Peyer's patch (tissue), 4 donors: ENCODE data around the gene LRRC28. TPM values are rescaled to one million over a fixed set of nuclear protein-coding genes. Genes with fewer than 3 reads are reported as not detected.

ENCODE experiments used
- DNase-seq, 3 donors: peaks; one replicate each; pipeline ENCODE4 v3.0.0-alpha.2; 2017 to 2019
- H3K27ac ChIP-seq, 4 donors: fragments of 200-600 bp; sonication (generic); one replicate each; pipeline ENCODE4 v1.5.1; 2016 to 2019
- H3K27me3 ChIP-seq, 2 donors: fragments of 200-600 bp; sonication (generic); one replicate each; pipeline ENCODE4 v1.5.1; 2019
- H3K36me3 ChIP-seq, 3 donors: fragments of 200-600 bp; sonication (generic); one replicate each; pipeline ENCODE4 v1.5.1; 2016 to 2019
- H3K4me1 ChIP-seq, 4 donors: fragments of 200-600 bp; sonication (generic); one replicate each; pipeline ENCODE4 v1.5.1; 2016 to 2019
- H3K4me3 ChIP-seq, 4 donors: fragments of 200-600 bp; sonication (generic); 1 replicate in 3 of 4; 2 replicates in 1 of 4; pipeline ENCODE4 v1.5.1; 2016 to 2019; ENCODE audit warnings: mild to moderate bottlenecking in 1 of 4
- H3K9me3 ChIP-seq, 4 donors: fragments of 200-600 bp; sonication (generic); one replicate each; pipeline ENCODE4 v1.5.1; 2016 to 2019; ENCODE audit warnings: mild to moderate bottlenecking in 1 of 4
- POLR2A ChIP-seq, 2 donors: fragments of 450-650 bp; IDR thresholded peaks; one replicate each; pipeline ENCODE4 v1.5.1; 2017; ENCODE audit warnings: antibody characterized with exemption in 2 of 2, mild to moderate bottlenecking in 2 of 2, moderate library complexity in 2 of 2
- total RNA-seq, 4 donors: library from RNA; depleted of rRNA; stranded (reverse); fragments of >200 nt; gene quantifications; one replicate each; pipeline ENCODE4 v1.1.0, GENCODE V29; 2016
- TF ChIP-seq, protein P1 (sequence below), 6 experiments: fragments of 450-650 bp in 4 of 6; fragments of 200-600 bp in 2 of 6; sonication (generic) in 1 of 6; IDR thresholded peaks; one replicate each; pipeline ENCODE4 v1.5.1; 2017 to 2019; ENCODE audit warnings: antibody characterized with exemption in 6 of 6, mild to moderate bottlenecking in 3 of 6, moderate library complexity in 1 of 6

Gene LRRC28
- total RNA-seq, 4 donors from 2014 or later: 62.7 to 197 (median 157) TPM

DNA sequence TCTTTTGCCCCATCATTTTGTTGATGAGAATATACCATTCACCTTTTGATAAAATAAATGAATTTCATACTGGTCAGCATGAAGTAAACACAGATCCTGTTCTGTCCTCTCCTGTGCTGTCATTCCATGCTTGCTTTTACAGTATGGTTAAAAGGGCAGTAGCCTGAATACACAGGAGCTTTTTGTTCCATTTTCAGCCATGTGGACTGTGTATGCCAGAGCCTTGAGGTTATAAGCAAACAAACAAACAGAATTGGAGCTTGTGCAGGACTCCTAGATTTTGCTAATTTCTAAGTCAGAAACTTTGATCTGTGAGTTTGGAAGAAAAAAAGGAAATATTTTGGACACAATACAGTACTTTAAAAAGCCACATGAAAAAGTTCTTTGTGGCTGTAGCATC is 91.9 kb downstream of the LRRC28 start:
- Histone ChIP-seq H3K36me3 (peaks cover 0 to 6% (median 0%) of the 10 kb centered on the region in 3 donors), H3K4me1 (no peaks in the 10 kb centered on the region), H3K9me3 (no peaks in the 10 kb centered on the region), H3K27ac (no peak overlapping the region), H3K27me3 (no peaks in the 10 kb centered on the region), H3K4me3 (no peak overlapping the region)
- no peak for DNase-seq
- TF ChIP-seq, protein P1, sequence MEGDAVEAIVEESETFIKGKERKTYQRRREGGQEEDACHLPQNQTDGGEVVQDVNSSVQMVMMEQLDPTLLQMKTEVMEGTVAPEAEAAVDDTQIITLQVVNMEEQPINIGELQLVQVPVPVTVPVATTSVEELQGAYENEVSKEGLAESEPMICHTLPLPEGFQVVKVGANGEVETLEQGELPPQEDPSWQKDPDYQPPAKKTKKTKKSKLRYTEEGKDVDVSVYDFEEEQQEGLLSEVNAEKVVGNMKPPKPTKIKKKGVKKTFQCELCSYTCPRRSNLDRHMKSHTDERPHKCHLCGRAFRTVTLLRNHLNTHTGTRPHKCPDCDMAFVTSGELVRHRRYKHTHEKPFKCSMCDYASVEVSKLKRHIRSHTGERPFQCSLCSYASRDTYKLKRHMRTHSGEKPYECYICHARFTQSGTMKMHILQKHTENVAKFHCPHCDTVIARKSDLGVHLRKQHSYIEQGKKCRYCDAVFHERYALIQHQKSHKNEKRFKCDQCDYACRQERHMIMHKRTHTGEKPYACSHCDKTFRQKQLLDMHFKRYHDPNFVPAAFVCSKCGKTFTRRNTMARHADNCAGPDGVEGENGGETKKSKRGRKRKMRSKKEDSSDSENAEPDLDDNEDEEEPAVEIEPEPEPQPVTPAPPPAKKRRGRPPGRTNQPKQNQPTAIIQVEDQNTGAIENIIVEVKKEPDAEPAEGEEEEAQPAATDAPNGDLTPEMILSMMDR (IDR thresholded peaks at IDR 0.05): no peak
- TF ChIP-seq POLR2A (IDR thresholded peaks at IDR 0.05): no peak

DNA sequence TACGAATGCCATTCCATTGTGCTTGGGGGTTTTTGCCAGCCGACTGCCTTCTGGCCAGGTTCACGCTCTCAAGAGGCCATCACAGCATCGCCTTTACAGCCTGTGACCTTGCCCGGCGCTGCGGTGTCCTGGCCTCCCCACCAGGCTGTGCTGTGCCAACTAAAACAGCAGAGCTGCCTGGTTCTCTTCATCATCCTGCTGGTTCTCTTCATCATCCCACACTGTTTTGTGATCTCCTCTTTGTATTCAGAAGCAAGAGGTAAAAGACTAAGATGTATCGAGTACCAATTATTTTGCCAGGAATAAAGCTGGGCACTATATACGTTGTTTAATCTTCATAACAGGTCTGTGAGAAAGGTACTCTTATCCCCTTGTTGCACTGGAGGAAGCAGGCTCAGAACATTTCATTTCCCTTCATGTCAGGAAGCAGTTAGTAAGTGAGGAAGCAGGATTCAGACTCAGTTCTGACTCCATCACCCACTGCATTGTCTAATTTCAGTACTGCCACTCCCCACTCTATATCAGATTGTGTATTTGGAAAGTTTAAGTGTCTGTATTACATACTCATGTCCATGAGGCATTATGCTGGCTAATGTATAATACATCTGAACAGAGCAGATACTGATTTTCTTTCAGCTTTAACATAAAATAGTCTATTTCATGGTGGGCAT is 92.7 kb downstream of the LRRC28 start:
- no peaks in the 10 kb centered on the region for H3K9me3 ChIP-seq
- DNase-seq: peak in 2 of 3 donors; percentile 38 to 56
- TF ChIP-seq, protein P1 (IDR thresholded peaks at IDR 0.05): peak; percentile 14 to 43 (median 24)
- TF ChIP-seq POLR2A (IDR thresholded peaks at IDR 0.05): no peak
- H3K4me1 ChIP-seq: no peaks in the 10 kb centered on the region
- no peak overlapping the region for H3K4me3 ChIP-seq
- peaks cover 0 to 6% (median 0%) of the 10 kb centered on the region in 3 donors for H3K36me3 ChIP-seq
- H3K27ac ChIP-seq: no peak overlapping the region
- H3K27me3 ChIP-seq: no peaks in the 10 kb centered on the region

DNA sequence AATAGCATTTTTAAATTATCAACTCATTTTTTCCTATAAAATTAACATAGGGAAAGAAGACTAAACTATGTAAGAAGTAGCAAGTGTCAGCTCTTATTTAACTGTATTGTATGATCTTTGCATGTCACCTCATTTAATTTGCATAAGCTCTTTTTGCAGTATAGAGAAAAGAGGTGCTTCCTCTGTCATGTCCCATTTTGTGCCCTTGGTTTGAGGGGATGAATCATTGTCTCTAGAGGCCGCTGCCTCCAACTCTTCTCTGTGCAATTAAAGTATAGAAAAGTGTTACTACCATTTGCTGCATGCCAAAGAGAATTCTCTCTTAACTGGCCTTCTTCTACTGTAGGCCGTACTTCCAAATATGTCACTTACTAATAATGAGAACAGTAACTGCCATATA is 93.4 kb downstream of the LRRC28 start:
- peaks cover 0 to 6% (median 0%) of the 10 kb centered on the region in 3 donors for H3K36me3 ChIP-seq
- no peak overlapping the region for H3K4me3 ChIP-seq
- no peaks in the 10 kb centered on the region for H3K4me1 ChIP-seq
- no peak for DNase-seq
- no peak overlapping the region for H3K27ac ChIP-seq
- no peaks in the 10 kb centered on the region for H3K9me3 ChIP-seq
- no peak for TF ChIP-seq POLR2A (IDR thresholded peaks at IDR 0.05)
- TF ChIP-seq, protein P1 (IDR thresholded peaks at IDR 0.05): no peak
- H3K27me3 ChIP-seq: no peaks in the 10 kb centered on the region

DNA sequence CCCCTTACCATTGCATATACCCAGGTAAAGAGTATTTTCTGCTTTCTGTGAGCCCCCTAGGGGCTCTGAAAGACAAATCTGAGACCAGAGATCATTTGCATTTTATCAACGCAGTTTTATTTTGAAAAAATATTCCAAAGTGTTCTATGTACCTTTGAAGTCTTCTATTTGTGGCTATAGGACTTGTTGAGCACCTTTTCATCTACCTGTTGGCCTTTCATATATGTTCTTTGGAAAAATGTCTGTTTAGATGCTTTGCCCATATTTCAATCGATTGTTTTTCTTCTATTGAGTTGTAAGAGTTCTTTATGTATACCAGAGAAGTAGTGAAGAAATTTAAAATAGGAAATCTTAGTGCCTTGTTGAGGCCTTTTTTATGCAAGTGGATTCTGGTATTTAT is 94.0 kb downstream of the LRRC28 start:
- no peak for TF ChIP-seq POLR2A (IDR thresholded peaks at IDR 0.05)
- TF ChIP-seq, protein P1 (IDR thresholded peaks at IDR 0.05): no peak
- no peaks in the 10 kb centered on the region for H3K9me3 ChIP-seq
- no peak for DNase-seq
- no peak overlapping the region for H3K4me3 ChIP-seq
- no peak overlapping the region for H3K27ac ChIP-seq
- no peaks in the 10 kb centered on the region for H3K27me3 ChIP-seq
- no peaks in the 10 kb centered on the region for H3K4me1 ChIP-seq
- peaks cover 0 to 6% (median 0%) of the 10 kb centered on the region in 3 donors for H3K36me3 ChIP-seq

DNA sequence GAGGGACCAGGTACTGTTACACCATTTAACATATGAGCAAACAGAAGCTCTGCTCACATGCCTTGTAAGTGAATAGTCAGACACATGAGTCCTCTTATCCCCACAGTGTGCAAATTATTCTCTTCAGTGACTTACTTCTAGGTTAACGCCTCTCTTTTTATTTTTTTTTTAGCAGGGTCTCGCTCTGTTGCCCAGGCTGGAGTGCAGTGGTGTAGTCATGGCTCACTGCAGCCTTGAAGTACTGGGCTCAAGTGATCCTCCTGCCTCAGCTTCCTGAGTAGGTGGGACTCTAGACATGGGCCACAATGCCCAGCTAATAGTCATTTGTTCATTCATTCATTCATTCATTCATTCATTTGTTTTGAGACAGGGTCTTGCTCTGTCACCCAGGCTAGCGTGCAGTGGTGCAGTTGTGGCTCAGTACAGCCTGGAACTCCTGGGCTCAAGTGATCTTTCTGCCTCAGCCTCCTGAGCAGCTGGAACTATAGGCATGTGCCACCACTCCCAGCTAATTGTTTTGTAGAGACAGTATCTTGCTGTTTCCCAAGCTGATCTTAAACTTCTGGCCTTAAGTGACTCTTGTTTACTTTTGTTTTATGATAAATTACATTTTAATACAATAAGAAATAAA is 94.7 kb downstream of the LRRC28 start:
- peaks cover 0 to 6% (median 0%) of the 10 kb centered on the region in 3 donors for H3K36me3 ChIP-seq
- no peaks in the 10 kb centered on the region for H3K4me1 ChIP-seq
- H3K9me3 ChIP-seq: no peaks in the 10 kb centered on the region
- H3K4me3 ChIP-seq: no peak overlapping the region
- no peak for TF ChIP-seq POLR2A (IDR thresholded peaks at IDR 0.05)
- TF ChIP-seq, protein P1 (IDR thresholded peaks at IDR 0.05): no peak
- DNase-seq: no peak
- H3K27ac ChIP-seq: no peak overlapping the region
- no peaks in the 10 kb centered on the region for H3K27me3 ChIP-seq
